Measurements from ENCODE around the gene RBL1.
"Not testable (repeated sequence)": the region's sequence is repeated elsewhere in the genome, so short reads cannot be mapped to it uniquely, and the experiment has no call there.

RBL1 gene, protein sequence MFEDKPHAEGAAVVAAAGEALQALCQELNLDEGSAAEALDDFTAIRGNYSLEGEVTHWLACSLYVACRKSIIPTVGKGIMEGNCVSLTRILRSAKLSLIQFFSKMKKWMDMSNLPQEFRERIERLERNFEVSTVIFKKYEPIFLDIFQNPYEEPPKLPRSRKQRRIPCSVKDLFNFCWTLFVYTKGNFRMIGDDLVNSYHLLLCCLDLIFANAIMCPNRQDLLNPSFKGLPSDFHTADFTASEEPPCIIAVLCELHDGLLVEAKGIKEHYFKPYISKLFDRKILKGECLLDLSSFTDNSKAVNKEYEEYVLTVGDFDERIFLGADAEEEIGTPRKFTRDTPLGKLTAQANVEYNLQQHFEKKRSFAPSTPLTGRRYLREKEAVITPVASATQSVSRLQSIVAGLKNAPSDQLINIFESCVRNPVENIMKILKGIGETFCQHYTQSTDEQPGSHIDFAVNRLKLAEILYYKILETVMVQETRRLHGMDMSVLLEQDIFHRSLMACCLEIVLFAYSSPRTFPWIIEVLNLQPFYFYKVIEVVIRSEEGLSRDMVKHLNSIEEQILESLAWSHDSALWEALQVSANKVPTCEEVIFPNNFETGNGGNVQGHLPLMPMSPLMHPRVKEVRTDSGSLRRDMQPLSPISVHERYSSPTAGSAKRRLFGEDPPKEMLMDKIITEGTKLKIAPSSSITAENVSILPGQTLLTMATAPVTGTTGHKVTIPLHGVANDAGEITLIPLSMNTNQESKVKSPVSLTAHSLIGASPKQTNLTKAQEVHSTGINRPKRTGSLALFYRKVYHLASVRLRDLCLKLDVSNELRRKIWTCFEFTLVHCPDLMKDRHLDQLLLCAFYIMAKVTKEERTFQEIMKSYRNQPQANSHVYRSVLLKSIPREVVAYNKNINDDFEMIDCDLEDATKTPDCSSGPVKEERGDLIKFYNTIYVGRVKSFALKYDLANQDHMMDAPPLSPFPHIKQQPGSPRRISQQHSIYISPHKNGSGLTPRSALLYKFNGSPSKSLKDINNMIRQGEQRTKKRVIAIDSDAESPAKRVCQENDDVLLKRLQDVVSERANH

DNA sequence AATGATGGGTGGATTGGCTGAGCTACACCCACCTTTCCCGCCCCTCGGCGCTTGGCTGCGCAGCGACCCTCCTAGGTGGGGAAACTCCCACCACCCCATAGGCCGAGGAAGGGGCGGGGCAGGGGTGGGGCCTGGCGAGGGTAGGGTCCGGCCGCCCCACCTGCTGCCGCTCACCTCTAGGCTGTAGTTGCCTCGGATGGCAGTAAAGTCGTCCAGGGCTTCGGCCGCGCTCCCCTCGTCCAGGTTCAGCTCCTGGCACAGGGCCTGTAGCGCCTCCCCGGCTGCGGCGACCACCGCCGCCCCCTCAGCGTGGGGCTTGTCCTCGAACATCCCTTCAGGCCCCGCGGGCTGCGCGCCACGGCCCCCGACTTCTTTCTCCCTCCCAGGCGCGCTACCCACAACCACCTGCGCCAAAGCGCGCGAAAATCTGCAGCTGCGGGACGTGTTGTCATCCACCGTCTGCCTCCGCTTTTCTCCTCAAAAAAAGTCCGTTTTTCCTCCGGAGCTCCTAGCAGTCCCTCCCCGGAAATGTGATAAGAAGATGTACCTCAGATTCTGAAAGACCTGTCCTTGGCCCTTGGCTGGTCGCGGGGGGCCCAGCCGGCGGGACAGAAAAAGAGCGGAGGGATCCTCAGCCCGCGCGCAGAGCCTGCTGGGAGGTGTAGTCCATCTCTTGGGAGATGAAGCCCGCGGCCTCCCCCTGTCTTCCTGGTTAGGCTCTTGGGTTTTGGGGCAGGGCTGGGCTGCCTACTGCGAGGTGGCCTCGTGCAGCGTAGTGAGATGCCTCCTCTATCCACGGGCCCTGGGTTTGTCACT is at the start of gene RBL1:
Gene RBL1, minus strand, starts transcription at position 399 of the 816 bp plus-strand sequence. Its CDS starts 69 bp downstream, at position 330.
- DNase-seq, result peak; percentile 88

DNA sequence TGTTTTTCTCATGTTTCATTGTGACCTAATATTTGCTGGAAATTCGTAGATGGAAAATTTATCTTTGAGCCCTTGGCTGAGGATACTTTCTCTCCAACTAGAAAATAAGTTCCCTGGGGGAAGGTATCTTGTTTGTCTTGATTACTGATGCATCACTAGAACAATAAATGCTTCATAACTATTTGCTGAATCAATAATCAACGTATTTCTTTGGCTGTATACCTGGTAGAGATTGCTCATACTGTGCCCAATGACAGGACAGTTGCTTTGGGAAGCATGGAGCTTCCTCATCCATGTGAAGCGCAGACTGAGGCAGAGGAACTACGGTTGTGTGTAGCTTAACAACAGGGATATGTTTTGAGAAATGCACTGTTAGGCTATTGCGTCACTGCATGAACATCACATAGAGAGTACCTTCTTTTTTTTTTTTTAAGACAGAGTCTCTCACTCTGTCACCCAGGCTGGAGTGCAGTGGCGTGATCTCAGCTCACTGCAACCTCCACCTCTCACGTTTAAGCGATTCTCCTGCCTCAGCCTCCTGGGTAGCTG is 49.1 kb upstream of the RBL1 start:
- no peak for DNase-seq

DNA sequence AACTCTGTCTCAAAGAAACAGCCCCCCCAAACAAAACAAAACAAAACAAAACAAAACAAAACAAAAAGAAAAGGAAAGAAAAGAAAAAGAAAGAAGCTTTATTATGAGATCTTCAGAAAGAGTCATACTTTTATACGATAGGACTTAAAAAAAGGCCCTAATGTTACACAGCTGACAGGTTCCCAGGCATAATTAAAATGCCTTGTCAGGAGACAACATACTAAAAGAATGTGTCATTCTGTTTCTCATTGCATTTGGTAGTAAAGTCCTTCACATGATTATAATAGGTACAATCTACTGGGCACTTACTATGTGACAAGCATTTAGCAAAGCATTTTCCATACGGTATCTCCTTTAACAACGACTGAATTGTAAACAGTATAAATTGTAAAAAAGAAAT is 46.9 kb upstream of the RBL1 start:
- DNase-seq, result no peak

DNA sequence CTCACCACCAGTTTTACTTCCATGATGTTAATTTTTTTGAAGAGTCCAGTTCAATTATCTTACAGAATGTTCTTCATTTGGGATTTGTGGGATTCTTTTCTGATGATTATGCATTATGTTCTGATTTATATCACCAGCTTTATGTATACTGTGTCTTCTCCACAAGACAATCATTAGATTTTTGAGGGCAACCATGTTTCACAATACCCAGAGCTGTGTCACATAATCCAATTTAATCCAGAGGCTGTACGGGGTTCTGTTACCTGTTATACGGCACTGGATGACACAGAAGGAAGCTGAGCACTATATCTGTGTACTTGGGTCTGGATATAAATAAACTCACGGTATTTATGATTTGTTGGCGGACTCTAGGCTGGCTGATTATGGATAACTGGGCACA is 41.8 kb upstream of the RBL1 start:
- no peak for DNase-seq

GRCh38 chr20:37133952-37134351 is 38.2 kb upstream of the RBL1 start:
- no peak for DNase-seq

- no peak for DNase-seq
Observed at GRCh38 chr20:37131486-37131885, 35.7 kb upstream of the RBL1 start.

- no peak for DNase-seq
Observed at GRCh38 chr20:37128803-37129202, 33.0 kb upstream of the RBL1 start.

DNA sequence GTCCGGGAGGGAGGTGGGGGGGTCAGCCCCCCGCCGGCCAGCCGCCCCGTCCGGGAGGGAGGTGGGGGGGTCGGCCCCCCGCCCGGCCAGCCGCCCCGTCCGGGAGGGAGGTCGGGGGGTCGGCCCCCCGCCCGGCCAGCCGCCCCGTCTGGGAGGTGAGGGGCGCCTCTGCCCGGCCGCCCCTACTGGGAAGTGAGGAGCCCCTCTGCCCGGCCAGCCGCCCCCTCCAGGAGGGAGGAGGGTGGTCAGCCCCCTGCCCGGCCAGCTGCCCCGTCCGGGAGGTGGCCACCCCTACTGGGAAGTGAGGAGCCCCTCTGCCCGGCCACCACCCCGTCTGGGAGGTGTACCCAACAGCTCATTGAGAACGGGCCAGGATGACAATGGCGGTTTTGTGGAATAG is 30.5 kb upstream of the RBL1 start:
- DNase-seq, result not testable (repeated sequence)

GRCh38 chr20:37123441-37123840 is 27.6 kb upstream of the RBL1 start:
- no peak for DNase-seq

DNA sequence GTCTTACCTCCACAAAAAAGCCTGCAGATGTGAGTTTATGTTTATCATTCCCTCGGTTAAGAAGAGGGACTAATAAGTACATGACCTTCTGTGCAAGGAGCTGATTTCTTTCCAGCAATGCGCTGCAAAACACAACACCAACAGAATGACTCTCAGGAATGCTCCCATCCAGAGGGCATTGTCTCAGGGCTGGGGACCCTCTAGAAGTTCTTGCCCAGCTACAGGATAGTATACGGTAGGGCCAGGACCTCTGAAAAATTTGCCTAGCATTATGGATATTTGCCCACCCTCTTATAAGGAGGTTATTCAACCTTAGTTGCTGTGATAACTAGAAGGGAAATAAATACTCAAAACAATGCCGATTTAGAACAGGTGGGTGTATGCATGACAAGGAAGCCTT is 24.7 kb upstream of the RBL1 start:
- no peak for DNase-seq

DNA sequence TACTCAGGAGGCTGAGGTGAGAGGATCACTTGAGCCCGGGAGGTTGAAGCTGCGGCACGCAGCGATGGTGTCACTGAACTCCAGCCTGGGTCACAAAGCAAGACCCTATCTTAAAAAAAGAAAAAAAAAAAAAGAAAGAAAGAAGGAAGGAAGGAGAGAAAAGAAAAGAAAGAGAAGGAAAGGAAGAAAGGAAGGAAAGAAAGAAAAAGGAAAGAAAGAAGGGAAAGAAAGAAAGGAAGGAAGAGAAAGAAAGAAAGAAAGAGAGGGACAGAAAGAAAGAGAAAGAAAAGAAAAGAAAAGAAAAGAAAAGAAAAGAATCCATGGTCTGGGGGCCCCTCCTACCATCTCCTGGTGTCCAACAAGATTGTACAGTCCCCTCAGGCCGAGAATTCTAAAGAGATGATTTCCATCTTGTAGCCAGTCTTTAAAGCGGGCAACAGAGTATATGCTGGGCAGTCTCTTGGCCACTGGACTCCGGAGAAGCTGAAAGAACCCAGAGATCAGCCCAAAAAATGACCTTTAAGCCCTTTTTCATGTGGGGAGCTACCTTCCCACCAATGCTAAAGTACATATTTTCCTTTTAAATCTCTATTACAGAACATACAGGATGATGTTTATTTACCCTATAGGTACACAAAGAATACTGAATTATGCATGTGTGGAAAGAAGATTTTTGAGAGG is 23.7 kb upstream of the RBL1 start:
- no peak for DNase-seq

- DNase-seq, result no peak
Observed at GRCh38 chr20:37114012-37114411, 18.2 kb upstream of the RBL1 start.

DNA sequence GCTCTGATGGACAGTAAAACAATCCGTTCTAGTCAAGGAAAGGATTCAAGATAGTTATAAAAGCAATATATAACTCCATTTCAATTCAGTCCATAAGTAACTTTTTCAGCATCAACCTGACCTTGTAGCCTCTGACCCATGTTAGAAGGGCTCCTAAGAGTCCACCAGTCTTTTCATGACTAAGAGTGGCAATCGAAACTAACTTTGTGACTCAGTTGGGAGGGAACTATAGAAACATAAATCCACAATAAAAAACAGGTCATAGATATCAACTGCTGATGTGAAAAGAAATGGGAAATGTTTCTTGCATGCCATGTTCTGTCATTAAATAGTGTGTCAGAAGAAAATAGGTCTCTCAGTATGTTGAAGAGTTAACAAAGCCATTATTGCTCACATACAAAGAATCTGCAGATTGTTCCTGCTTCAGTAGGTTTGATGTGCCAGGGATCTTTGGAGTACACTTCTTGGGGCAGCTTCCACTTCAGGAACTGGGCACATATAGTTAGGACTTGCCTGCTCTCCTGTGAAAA is 16.2 kb upstream of the RBL1 start:
- no peak for DNase-seq

- no peak for DNase-seq
Observed at GRCh38 chr20:37108676-37109075, 12.9 kb upstream of the RBL1 start.

DNA sequence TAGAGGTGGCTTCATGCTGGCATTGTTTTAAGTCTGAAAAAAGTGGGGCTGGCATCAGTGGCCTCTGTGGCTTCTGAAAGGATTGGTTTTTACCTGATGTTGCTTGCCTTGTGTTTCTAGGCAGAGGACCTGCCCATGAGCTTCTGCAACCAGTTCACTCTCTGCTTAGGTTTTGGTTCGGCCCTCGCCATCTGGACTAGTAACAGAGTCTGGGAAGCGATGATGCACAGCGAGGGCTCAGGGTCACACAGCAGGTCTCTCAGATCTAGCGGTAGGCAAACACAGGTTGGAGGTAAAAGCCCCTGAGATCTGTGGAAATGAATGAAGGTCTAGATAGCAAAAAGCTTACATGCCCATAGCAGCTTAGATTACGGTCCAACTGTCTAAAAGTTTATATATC is 6.8 kb upstream of the RBL1 start:
- DNase-seq, result no peak

DNA sequence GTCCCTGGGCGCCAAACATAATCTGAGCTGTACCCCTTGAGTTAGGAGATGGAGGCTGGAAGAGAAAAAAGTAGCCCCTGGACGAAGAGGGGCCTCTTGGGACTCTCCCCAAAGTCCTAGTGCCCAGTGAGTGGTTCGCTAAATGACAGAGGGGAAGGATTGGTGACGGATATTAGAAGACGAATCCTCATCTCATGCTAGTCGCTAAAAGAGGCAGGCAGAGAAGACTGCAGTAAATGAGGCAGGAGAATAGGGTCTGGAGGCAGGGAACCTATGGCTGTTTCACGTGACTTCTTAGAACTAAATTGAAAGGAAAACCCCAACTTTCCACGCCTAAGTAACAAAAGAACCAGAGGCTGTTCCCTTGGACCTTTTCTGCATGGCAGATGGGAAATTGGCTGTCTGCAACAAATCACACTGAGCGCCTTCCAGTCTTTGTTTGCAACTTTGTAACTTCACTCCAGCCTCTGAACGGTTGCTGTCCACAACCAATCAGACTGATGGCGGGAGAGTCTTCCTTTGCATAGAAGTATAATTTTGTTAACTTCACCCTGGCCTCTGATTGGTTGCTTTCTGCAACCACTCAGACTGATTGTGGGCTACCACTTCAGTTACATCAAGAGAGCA is 731 bp upstream of the RBL1 start:
- no peak for DNase-seq

DNA sequence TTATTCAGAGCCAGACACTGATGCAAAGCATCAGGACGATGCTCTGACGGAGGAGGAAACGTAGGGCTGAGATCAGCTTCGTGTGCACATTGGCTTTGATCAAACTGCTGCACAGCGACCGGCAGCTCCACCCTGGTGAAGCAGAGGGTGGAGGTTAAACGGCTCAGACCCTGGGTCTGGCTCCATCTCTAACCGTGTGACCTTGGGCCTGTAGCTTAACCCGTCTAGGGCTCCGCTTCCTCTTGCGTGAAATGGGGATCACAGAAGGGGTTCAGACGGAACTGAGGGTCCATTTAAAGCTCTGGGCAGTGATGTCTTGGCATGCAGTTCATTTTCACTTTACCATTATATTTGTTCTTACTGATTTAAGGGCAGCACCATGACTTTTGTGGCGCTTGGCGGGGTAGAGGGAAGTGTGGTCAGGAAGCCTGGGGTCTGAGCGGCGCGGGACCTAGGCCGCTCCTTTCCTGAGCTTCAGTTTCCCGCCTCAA is 644 bp downstream of the RBL1 start:
- DNase-seq, result no peak

DNA sequence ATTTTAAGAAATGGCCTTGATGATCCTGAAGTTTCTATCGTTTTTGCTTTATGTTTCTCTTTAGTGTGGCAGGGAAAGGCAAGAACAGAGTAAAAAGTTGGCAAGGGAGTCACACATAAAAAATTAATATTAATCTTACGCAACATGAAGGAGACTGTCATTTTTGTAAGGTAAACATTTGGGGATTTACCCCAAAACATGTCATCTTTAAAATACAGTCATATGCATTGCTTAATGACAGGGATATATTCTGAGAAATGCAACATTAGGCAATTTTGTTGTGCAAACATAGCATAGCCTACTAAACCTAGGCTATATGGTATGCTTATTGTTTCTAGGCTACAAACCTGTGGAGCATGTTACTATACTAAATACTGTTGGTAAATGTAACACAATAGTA is 5.4 kb downstream of the RBL1 start:
- no peak for DNase-seq

DNA sequence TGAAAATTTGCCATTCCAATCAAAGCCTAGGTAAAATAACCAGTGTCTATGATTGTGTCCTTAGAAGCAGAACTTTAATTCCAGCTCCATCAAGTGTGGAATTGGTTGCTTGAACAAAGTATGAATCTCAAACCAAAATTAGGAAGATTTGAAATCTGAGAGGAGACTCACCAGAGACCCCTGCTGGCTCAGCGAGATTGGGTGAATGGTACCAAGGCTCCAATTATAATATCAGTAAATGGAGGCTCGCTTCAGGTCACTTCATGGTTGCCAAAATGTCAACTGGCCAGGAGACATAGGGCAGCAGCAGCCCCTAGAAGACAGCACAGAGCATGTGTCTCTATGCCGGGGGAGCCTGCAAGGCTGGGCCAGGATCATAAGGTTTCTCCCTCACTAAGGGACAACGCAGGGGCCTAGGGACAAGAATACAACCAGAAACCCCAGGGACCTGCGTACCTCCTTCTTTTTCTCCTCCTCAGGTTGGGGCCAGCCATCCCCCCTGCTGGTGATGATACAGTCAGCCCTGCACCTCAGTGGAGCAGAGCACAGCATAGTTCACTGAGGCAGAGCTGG is 14.0 kb downstream of the RBL1 start:
- DNase-seq, result no peak

- DNase-seq, result no peak
Observed at GRCh38 chr20:37077009-37077408, 18.8 kb downstream of the RBL1 start.

All from NCI-H446 treated with DMSO at 0.1 percent for 48 hours (cell line).